DMS153 (cell line): Measurements from ENCODE around the gene DMBT1.
A peak's percentile ranks its signal among the peaks of the same experiment; 100 is the strongest.
"Not testable (repeated sequence)": the region's sequence is repeated elsewhere in the genome, so short reads cannot be mapped to it uniquely, and the experiment has no call there.

Experiments used
- DNase-seq: peaks from one replicate; lab custom pipeline; 2025; lab: John Stamatoyannopoulos, UW

The DMBT1 gene

DNA sequence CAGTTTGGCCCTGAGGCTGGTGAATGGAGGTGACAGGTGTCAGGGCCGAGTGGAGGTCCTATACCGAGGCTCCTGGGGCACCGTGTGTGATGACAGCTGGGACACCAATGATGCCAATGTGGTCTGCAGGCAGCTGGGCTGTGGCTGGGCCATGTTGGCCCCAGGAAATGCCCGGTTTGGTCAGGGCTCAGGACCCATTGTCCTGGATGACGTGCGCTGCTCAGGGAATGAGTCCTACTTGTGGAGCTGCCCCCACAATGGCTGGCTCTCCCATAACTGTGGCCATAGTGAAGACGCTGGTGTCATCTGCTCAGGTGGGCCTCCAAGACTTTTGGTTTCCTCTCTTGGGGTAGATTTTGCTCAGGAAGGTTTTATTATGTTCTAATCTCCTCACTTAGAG lies 25.5 kb downstream of the DMBT1 start:
- DNase-seq: not testable (repeated sequence)

DNA sequence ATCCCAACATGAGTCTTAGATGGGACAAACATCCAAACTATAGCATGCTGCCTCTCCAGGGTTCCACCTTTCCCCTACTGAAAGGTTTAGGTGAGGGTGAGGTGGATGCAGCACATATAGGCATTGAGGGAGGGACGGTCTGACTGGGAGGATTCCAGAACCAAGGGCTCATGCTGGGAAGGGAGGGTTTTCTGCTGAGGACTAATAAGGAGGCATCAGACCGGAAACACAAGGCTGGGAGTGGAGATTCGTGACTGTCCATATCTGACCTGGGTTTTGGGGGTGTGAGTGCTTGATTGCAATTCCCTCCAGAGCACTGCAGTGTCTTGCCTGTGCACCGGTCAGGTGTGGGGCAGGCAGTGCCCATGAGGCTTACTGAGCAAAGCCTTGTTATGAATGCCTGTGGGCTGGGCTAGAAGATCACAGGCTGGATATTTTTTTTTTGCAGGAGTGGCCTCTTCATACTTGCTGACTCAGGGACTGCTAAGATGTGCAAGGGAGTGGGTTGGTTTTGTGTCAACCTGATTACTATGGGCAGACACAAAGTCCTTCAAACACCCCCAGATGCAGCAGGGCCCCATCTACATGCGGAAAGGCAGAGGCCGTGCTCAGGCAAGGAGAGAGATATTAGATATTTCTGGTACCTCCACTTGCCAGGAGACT lies 26.7 kb downstream of the DMBT1 start:
- no peak for DNase-seq

GRCh38 chr10:122588381-122588780 lies 27.8 kb downstream of the DMBT1 start:
- DNase-seq: no peak

GRCh38 chr10:122590153-122590552 lies 29.6 kb downstream of the DMBT1 start:
- DNase-seq: no peak

DNA sequence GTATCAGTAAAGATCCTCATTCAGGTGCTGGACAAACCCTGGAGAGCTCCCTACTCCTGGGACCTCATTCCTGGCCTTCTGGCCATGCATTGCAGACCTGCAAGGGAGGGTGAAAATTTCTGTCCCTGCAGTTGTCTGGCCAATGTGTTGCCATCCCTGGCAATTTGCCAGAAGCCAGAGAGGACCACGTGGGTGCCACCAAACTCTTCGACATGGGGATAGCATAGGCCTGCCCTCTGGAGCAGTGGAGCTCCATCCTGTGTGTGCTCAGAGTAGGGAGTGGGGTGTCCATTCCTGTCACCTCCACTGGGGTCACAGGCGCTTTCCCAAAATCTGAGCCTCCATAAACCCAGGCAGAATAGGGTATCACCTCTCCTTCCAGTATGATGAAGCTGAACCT lies 31.2 kb downstream of the DMBT1 start:
- DNase-seq: no peak

DNA sequence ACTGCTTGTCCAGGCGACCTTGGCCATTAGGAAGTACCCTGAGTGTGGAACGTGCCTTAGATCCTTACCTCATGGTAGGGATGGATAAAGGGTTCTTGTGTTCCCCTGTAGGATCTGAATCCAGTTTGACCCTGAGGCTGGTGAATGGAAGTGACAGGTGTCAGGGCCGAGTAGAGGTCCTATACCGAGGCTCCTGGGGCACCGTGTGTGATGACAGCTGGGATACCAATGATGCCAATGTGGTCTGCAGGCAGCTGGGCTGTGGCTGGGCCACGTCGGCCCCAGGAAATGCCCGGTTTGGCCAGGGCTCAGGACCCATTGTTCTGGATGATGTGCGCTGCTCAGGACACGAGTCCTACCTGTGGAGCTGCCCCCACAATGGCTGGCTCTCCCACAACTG lies 31.6 kb downstream of the DMBT1 start:
- no peak for DNase-seq

DNA sequence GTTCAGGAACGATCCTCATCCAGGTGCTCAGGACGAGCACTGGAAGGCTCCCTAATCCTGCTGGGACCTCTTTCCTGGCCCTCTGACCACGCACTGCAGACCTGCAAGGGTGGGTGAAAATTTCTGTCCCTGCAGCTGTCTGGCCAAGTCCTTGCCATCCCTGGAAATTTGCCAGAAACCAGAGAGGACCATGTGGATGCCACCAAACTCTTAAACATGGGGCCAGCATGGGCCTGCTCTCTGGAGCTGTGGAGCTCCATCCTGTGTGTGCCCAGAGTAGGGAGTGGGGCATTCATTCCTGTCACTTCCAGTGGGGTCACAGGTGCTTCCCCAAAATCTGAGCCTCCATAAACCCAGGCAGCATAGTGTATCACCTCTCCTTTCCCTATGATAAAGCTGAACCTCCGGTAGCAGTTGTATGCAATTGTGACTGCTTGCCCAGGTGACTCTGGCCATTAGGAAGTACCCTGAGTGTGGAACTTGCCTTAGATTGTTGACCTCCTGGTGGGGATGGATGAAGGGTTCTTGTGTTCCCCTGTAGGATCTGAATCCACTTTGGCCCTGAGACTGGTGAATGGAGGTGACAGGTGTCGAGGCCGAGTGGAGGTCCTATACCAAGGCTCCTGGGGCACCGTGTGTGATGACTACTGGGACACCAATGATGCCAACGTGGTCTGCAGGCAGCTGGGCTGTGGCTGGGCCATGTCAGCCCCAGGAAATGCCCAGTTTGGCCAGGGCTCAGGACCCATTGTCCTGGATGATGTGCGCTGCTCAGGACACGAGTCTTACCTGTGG lies 57.1 kb downstream of the DMBT1 start:
- no peak for DNase-seq

- no peak for DNase-seq
These were observed 58.1 kb downstream of the DMBT1 start for GRCh38 chr10:122618461-122619165.

DNA sequence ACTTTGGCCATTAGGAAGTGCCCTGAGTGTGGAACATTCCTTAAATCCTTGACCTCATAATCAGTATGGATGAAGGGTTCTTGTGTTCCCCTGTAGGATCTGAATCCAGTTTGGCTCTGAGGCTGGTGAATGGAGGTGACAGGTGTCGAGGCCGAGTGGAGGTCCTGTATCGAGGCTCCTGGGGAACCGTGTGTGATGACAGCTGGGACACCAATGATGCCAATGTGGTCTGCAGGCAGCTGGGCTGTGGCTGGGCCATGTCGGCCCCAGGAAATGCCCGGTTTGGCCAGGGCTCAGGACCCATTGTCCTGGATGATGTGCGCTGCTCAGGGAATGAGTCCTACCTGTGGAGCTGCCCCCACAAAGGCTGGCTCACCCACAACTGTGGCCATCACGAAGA lies 60.4 kb downstream of the DMBT1 start:
- not testable (repeated sequence) for DNase-seq

- no peak for DNase-seq
These were observed 64.0 kb downstream of the DMBT1 start for GRCh38 chr10:122624546-122624945.

GRCh38 chr10:122630526-122630925 lies 70.0 kb downstream of the DMBT1 start:
- no peak for DNase-seq

- no peak for DNase-seq
These were observed 71.5 kb downstream of the DMBT1 start for GRCh38 chr10:122632031-122632430.

DNA sequence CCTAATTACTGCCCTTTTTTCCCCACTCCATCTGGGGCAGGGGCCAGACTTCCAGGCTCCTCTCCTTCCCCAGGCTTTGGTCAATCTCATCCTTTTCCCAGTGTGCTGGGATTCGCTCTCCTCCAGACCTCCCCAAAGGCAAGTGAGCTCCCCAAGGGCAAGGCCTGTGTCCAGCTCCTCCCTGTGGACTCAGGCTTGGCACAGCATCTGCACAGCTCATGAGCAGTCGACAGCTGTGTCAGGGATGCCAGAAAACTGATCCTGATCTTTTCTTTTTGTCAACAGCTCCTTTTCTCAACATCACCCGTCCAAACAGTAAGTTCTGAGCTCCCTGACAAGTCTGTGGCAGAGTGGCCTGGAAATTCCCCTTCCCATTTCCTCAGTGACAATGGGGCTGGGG lies 72.0 kb downstream of the DMBT1 start:
- DNase-seq: no peak

- no peak for DNase-seq
These were observed 76.4 kb downstream of the DMBT1 start for GRCh38 chr10:122636953-122637352.

- DNase-seq: no peak
These were observed 76.8 kb downstream of the DMBT1 start for GRCh38 chr10:122637376-122637775.

GRCh38 chr10:122638106-122638505 lies 77.6 kb downstream of the DMBT1 start:
- no peak for DNase-seq

DNA sequence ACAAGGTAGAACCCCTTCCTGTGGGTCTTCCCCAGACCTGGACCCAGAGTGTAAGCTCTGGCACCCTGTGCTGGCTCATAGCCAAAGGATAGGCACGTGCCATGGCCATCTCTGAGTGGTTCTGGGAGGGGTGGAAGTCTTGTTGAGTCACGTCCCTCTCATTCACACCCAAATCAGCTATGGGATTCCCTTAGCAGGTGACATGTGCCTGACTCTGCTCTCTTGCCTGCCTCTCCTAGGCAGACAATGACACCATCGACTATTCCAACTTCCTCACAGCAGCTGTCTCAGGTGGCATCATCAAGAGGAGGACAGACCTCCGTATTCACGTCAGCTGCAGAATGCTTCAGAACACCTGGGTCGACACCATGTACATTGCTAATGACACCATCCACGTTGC lies 79.2 kb downstream of the DMBT1 start:
- peak; percentile 16 for DNase-seq

DNA sequence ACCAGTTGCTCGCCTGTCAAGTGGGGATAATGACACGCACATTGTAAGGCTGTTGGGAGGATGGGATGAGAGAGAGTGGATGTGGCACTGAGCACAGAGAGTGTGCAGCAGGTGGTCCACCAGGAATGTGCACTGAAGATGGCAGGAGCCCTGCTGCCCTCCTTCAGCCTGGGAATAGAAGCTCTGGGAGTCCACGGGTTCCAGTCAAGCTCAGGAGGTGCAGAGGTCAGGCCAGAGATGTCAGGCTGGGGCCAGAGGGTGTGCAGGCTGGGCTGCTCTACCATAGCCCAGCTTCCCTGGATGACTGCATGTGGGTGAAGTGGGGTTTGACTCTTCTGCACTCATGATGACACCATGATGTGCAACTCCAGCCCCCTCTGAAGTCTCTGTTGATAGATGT lies 80.4 kb downstream of the DMBT1 start:
- no peak for DNase-seq

GRCh38 chr10:122642726-122643605 lies 82.4 kb downstream of the DMBT1 start:
- no peak for DNase-seq

- DNase-seq: no peak
These were observed 83.5 kb downstream of the DMBT1 start for GRCh38 chr10:122643931-122644534.

DNA sequence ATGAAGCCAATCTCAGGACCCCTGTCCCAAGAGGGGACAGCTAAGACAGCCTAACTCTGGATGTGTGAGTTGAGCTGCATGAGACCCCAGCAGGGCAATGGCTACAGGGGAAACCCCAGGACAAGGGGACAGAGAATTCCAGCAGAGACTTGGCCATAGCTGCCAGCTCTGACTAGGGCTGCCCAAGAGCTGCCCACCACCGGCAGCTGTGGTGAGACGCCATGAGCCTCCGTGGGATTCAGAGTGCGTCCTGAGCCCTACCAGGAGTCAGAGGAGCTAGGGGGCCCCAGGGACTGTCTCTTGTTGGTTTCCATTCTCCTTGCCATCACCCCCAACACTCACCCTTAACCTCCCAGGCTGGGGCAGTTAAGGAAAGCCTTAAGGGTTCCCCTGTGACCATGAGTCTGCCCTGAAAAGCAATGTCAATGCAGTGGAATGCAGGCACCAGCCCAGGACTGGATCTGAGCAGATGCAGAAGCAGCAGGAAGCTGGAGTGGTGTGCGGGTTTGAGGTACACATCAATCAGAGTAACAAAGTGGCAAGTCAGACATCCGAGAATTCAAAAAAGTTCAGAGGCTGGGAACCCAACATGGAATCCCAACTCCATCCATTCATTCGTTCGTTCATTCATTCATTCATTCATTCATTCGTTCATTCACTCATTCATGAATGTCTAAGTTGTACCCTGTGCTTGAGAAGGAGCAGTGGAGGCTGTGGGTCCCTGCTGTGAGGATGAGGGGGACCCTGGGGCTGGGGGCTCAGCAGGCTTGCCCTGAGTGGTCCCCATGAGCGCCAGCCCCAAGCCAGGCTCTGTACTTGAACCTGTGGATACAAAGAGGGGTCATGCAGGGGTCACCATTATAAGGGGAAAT lies 86.2 kb downstream of the DMBT1 start:
- DNase-seq: no peak
